Effector memory CD8-positive, alpha-beta T cell (primary cell): ENCODE data around the gene GPC3.

ENCODE experiments used
- ATAC-seq: fragments of 150-1000 bp; cut with Tn5 transposase; replicated peaks from 2 replicates; pipeline ENCODE4 v1.10.0; 2021; ENCODE audit warnings: mild to moderate bottlenecking, moderate library complexity
- DNase-seq, 3 experiments: peaks; one replicate each; pipeline ENCODE4 v3.0.0; 2021
- H3K27ac Mint-ChIP-seq, 2 donors: one replicate each; pipeline ENCODE4 v1.8.0; 2022; ENCODE audit warnings: mild to moderate bottlenecking in 2 of 2, mixed read lengths in 2 of 2, moderate library complexity in 2 of 2
- H3K27me3 Mint-ChIP-seq, 2 donors: one replicate each; pipeline ENCODE4 v1.8.0; 2022; ENCODE audit warnings: mixed read lengths in 2 of 2
- H3K36me3 Mint-ChIP-seq: one replicate; pipeline ENCODE4 v1.8.0; 2022; ENCODE audit warnings: mild to moderate bottlenecking, moderate library complexity, mixed read lengths; ENCODE audit not compliant: insufficient read depth
- H3K4me1 Mint-ChIP-seq, 2 donors: one replicate each; pipeline ENCODE4 v1.8.0; 2022; ENCODE audit warnings: low read depth in 2 of 2, mixed read lengths in 2 of 2
- H3K4me3 Mint-ChIP-seq, 2 donors: one replicate each; pipeline ENCODE4 v1.8.0; 2022; ENCODE audit warnings: mild to moderate bottlenecking in 2 of 2, mixed read lengths in 2 of 2, moderate library complexity in 2 of 2
- H3K9me3 Mint-ChIP-seq, 2 donors: one replicate each; pipeline ENCODE4 v1.8.0; 2022; ENCODE audit warnings: mixed read lengths in 2 of 2

Gene GPC3

GRCh38 chrX:133923113-133923512 lies 62.3 kb downstream of the GPC3 start:
- H3K36me3 Mint-ChIP-seq: no peaks in the 10 kb centered on the region
- H3K4me3 Mint-ChIP-seq: peak overlapping the region; percentile 53 to 65
- H3K27me3 Mint-ChIP-seq: no peaks in the 10 kb centered on the region
- DNase-seq: no peak
- H3K4me1 Mint-ChIP-seq: peaks cover 0 to 5% of the 10 kb centered on the region in 2 donors
- peak overlapping the region; percentile 68 to 74 for H3K27ac Mint-ChIP-seq
- no peaks in the 10 kb centered on the region for H3K9me3 Mint-ChIP-seq
- peak; percentile 45 for ATAC-seq

- no peak overlapping the region for H3K4me3 Mint-ChIP-seq
- H3K4me1 Mint-ChIP-seq: peaks cover 0 to 5% of the 10 kb centered on the region in 2 donors
- H3K36me3 Mint-ChIP-seq: no peaks in the 10 kb centered on the region
- DNase-seq (no peak), ATAC-seq (no peak)
- H3K27ac Mint-ChIP-seq: peak overlapping the region; percentile 68 to 74
- no peaks in the 10 kb centered on the region for H3K27me3 Mint-ChIP-seq
- H3K9me3 Mint-ChIP-seq: no peaks in the 10 kb centered on the region
These were observed 63.0 kb downstream of the GPC3 start for GRCh38 chrX:133922390-133922771.

- Mint-ChIP-seq H3K27me3 (no peaks in the 10 kb centered on the region), H3K27ac (no peak overlapping the region), H3K4me3 (no peak overlapping the region), H3K9me3 (no peaks in the 10 kb centered on the region), H3K4me1 (peaks cover 0 to 5% of the 10 kb centered on the region in 2 donors), H3K36me3 (no peaks in the 10 kb centered on the region)
- no peak for DNase-seq
- ATAC-seq: no peak
These were observed 63.5 kb downstream of the GPC3 start for GRCh38 chrX:133921764-133922389.

GRCh38 chrX:133921086-133921485 lies 64.3 kb downstream of the GPC3 start:
- no peak overlapping the region for H3K4me3 Mint-ChIP-seq
- H3K27ac Mint-ChIP-seq: no peak overlapping the region
- H3K36me3 Mint-ChIP-seq: no peaks in the 10 kb centered on the region

GRCh38 chrX:133918361-133918771 lies 67.0 kb downstream of the GPC3 start:
- Mint-ChIP-seq H3K4me3 (no peak overlapping the region), H3K4me1 (peaks cover 0 to 5% of the 10 kb centered on the region in 2 donors), H3K27me3 (no peaks in the 10 kb centered on the region), H3K36me3 (no peaks in the 10 kb centered on the region), H3K9me3 (no peaks in the 10 kb centered on the region), H3K27ac (no peak overlapping the region)
- ATAC-seq (no peak), DNase-seq (no peak)

More at GRCh38 chrX:133921086-133921485, 64.3 kb downstream of the GPC3 start:
- Mint-ChIP-seq H3K9me3 (no peaks in the 10 kb centered on the region), H3K4me1 (peaks cover 0 to 5% of the 10 kb centered on the region in 2 donors), H3K27me3 (no peaks in the 10 kb centered on the region)
- ATAC-seq (no peak), DNase-seq (no peak)

GRCh38 chrX:133916984-133917722 lies 68.2 kb downstream of the GPC3 start:
- DNase-seq: no peak
- Mint-ChIP-seq H3K36me3 (no peaks in the 10 kb centered on the region), H3K4me1 (no peaks in the 10 kb centered on the region), H3K4me3 (no peak overlapping the region), H3K9me3 (no peaks in the 10 kb centered on the region), H3K27ac (no peak overlapping the region), H3K27me3 (peaks cover 0 to 5% of the 10 kb centered on the region in 2 donors)
- no peak for ATAC-seq

- no peak for ATAC-seq
- no peaks in the 10 kb centered on the region for H3K9me3 Mint-ChIP-seq
- no peaks in the 10 kb centered on the region for H3K36me3 Mint-ChIP-seq
- no peaks in the 10 kb centered on the region for H3K4me1 Mint-ChIP-seq
- no peak overlapping the region for H3K27ac Mint-ChIP-seq
- H3K4me3 Mint-ChIP-seq: no peak overlapping the region
- DNase-seq: no peak
- peaks cover 0 to 5% of the 10 kb centered on the region in 2 donors for H3K27me3 Mint-ChIP-seq
These were observed 71.6 kb downstream of the GPC3 start for GRCh38 chrX:133913658-133914388.

GRCh38 chrX:133913009-133913408 lies 72.4 kb downstream of the GPC3 start:
- H3K4me1 Mint-ChIP-seq: no peaks in the 10 kb centered on the region
- no peaks in the 10 kb centered on the region for H3K36me3 Mint-ChIP-seq
- peaks cover 0 to 5% of the 10 kb centered on the region in 2 donors for H3K27me3 Mint-ChIP-seq
- H3K27ac Mint-ChIP-seq: no peak overlapping the region
- H3K4me3 Mint-ChIP-seq: no peak overlapping the region
- ATAC-seq: no peak
- no peaks in the 10 kb centered on the region for H3K9me3 Mint-ChIP-seq
- no peak for DNase-seq

- no peak for ATAC-seq
- no peak for DNase-seq
- Mint-ChIP-seq H3K27ac (no peak overlapping the region), H3K4me3 (no peak overlapping the region), H3K4me1 (no peaks in the 10 kb centered on the region), H3K9me3 (no peaks in the 10 kb centered on the region), H3K36me3 (no peaks in the 10 kb centered on the region), H3K27me3 (peaks cover 0 to 5% of the 10 kb centered on the region in 2 donors)
These were observed 73.4 kb downstream of the GPC3 start for GRCh38 chrX:133911825-133912495.

GRCh38 chrX:133910539-133910938 lies 74.9 kb downstream of the GPC3 start:
- Mint-ChIP-seq H3K36me3 (no peaks in the 10 kb centered on the region), H3K27ac (no peak overlapping the region), H3K4me1 (no peaks in the 10 kb centered on the region), H3K9me3 (no peaks in the 10 kb centered on the region), H3K4me3 (no peak overlapping the region), H3K27me3 (peaks cover 0 to 5% of the 10 kb centered on the region in 2 donors)
- ATAC-seq (no peak), DNase-seq (no peak)

- ATAC-seq (no peak), DNase-seq (no peak)
- Mint-ChIP-seq H3K4me1 (no peaks in the 10 kb centered on the region), H3K36me3 (no peaks in the 10 kb centered on the region), H3K9me3 (no peaks in the 10 kb centered on the region), H3K4me3 (no peak overlapping the region), H3K27ac (no peak overlapping the region), H3K27me3 (peaks cover 0 to 5% of the 10 kb centered on the region in 2 donors)
These were observed 75.5 kb downstream of the GPC3 start for GRCh38 chrX:133909888-133910287.

GRCh38 chrX:133908223-133908955 lies 77.0 kb downstream of the GPC3 start:
- no peak for DNase-seq
- Mint-ChIP-seq H3K27ac (no peak overlapping the region), H3K9me3 (no peaks in the 10 kb centered on the region), H3K4me3 (no peak overlapping the region), H3K4me1 (no peaks in the 10 kb centered on the region), H3K36me3 (no peaks in the 10 kb centered on the region), H3K27me3 (peaks cover 0 to 5% of the 10 kb centered on the region in 2 donors)
- ATAC-seq: no peak

- no peaks in the 10 kb centered on the region for H3K27me3 Mint-ChIP-seq
- H3K9me3 Mint-ChIP-seq: no peaks in the 10 kb centered on the region
- H3K4me3 Mint-ChIP-seq: no peak overlapping the region
- H3K36me3 Mint-ChIP-seq: no peaks in the 10 kb centered on the region
- H3K27ac Mint-ChIP-seq: no peak overlapping the region
- no peak for DNase-seq
- no peak for ATAC-seq
- H3K4me1 Mint-ChIP-seq: no peaks in the 10 kb centered on the region
These were observed 77.8 kb downstream of the GPC3 start for GRCh38 chrX:133907606-133908005.
